GM12873 (cell line): ENCODE data around the gene PHOX2A.

Source experiments
- TF ChIP-seq, protein P1 (sequence below): IDR thresholded peaks from 2 replicates; pipeline ENCODE4 v1.5.1; 2012; ENCODE audit warnings: low read depth, mild to moderate bottlenecking, moderate library complexity, low read length, control low read depth; ENCODE audit not compliant: insufficient read depth; ENCODE audit errors: missing control alignments

Gene PHOX2A

DNA sequence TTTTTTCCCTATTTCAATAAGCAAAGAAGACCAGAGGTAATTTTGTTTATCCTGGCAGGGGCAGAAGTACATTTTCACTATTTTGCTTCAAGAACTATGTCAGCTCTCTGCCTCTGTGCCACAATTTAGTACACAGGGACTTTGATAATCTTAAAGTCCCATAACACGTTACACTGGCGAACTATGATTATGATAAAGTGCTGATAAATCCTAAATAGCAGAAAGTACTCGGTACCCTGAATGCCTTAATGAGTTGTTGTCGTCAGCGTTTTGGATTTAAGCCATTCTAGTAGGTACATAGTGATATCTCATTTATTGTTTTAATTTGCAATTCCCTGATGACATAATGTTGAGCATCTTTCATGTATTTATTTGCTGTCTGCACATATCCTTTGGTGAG, 16.6 kb upstream of the PHOX2A start:
- TF ChIP-seq, protein P1, sequence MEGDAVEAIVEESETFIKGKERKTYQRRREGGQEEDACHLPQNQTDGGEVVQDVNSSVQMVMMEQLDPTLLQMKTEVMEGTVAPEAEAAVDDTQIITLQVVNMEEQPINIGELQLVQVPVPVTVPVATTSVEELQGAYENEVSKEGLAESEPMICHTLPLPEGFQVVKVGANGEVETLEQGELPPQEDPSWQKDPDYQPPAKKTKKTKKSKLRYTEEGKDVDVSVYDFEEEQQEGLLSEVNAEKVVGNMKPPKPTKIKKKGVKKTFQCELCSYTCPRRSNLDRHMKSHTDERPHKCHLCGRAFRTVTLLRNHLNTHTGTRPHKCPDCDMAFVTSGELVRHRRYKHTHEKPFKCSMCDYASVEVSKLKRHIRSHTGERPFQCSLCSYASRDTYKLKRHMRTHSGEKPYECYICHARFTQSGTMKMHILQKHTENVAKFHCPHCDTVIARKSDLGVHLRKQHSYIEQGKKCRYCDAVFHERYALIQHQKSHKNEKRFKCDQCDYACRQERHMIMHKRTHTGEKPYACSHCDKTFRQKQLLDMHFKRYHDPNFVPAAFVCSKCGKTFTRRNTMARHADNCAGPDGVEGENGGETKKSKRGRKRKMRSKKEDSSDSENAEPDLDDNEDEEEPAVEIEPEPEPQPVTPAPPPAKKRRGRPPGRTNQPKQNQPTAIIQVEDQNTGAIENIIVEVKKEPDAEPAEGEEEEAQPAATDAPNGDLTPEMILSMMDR, result no peak

DNA sequence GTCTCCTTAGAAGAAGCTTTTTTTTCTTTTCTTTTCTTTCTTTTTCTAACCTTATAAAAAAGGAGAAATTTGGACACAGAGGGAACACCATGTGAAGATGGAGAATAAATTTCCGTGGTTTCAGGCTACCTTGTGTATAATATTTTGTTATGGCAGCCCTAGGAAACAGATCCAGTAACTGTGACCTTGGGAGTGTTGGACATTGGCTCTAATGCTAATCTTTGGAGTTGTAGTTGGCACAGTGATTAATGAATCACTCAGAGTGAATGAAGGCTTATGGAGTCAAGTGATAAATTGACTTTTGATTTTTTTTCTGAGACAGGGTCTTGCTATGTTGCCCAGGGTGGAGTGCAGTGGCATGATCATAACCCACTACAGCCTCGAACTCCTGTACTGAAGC, 15.5 kb upstream of the PHOX2A start:
- TF ChIP-seq, protein P1, result no peak

DNA sequence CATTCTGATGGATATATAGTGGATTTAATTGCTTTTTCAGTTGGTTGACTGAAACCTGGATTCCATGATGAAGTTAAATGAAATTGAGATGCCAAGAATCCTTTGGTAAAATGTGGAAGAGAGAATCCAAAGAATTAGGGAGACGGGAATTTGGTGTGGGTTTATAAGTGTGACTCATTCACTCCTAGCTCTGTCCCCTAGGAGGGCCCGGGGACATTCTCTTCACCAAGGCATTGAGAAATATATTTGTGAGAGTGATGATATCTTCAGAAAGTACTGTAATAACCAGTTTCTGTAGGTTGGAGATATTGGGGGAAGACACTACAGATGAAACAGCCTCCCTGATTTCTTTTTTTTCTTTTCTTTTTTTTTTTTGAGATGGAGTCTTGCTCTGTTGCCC, 13.6 kb upstream of the PHOX2A start:
- TF ChIP-seq, protein P1, result no peak

DNA sequence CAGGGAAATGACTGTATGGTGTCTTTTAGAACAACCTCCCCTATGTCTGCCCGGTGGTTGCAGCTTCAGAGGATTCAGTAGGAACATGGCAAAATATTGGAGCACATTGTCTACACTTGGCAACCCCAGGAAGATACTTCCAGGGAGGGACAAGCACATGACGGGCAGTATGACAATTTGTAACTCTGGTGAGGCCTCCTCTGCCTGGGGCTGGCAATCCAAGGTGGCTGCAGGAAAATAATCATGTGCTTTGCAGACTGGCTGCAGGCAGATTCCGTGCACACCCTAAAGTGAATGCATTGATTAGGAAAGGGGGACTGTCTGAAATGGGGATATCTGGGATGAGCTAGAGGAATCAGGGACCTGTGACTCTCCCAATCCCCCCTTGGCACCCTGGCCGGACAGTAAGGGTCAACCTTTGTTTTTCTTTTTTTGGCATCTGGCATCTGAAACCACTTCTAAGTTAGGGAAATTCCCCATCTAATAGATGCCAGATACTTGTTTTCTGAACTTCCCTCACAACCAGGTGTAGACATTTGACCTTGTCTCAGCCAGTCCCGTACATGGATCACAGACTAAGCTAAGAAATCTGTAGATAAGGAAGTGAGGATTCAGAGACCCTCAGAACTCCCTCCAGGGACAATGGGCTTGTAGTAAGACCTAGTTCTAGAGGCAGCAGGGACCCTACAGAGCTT, 10.5 kb upstream of the PHOX2A start:
- TF ChIP-seq, protein P1, result no peak

DNA sequence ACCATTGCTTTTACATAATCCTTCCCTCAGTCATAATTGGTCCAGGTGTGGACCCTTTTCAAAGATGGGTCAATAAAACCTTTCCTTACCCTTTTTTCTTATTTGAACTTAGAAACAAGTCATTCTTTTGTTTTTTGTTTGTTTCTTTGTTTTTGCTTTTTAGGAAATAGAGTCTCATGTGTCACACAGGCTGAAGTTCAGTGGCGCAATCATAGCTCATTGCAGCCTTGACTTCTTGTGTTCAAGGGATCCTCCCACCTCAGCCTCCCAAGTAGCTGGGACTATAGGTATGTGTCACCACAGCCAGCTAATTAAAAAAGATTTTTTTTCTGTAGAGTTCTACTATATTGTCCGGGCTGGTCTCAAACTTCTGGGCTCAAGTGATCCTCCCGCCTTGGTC, 9.4 kb upstream of the PHOX2A start:
- TF ChIP-seq, protein P1, result no peak

DNA sequence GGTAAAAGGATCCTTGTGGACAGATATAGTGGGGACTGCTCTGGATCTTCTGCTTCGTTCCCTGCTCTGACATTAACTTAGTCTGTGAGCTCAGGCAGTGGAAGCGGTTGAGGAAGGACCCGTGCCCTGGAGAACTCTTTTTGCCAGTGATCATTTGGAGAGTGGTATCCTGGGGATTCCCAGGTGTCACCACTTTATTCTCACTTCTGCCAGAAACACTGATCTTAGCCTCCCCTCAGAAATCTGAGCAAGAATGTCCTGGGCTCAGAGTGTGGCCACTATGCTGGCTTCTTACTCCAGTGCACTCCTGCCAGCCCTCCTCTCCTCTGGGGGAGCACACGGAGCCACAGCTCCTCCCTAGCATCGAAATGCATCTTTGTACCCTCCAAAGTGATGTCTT, 7.6 kb upstream of the PHOX2A start:
- TF ChIP-seq, protein P1, result no peak

DNA sequence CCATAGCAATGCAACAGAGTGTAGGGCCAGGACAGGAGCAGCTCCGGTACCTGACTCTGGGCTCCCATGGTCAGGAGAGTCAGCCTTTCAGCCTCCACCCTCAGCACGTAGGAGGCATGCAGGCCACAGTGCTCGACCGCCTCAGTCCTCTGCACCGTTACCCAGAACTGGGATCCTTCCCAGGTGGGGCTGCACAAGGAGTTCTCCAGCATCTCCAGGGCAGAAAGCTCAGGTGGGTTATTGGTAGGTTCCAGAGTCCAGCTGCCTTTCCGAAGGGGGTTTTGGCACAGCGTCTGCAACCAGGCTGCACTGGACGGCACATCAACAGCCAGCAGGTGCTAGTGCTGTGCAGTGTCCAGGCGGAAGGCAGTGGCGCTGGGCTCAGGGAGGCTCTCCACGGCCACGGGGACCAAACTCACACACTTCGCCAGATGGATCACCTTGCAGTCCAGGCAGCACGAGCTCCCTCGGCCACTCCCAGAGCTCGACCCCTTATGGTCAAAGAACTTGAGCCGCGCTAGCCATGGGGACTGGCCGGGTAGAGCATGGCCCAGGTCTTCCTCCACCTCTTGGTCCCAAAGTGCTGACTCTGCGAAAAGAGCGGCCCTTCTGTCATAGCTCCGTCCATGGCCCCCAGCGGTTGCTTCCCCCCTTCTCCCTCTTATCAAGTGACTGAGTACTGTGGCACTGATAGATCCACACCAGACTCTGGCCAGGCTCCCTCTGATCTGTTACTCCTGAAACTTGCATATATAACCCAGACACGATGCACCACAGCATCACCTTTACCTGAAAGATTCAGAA, 6.9 kb upstream of the PHOX2A start:
- TF ChIP-seq, protein P1, result no peak
